Pulmonary artery endothelial cell (primary cell): ENCODE data around the gene ANTXRL. TPM values are rescaled to one million over a fixed set of nuclear protein-coding genes. Genes with fewer than 3 reads are reported as not detected.
"Not testable (repeated sequence)": the region's sequence is repeated elsewhere in the genome, so short reads cannot be mapped to it uniquely, and the experiment has no call there.

Source experiments
- DNase-seq: peaks from one replicate; pipeline ENCODE4 v3.0.0-alpha.2; 2011; ENCODE audit warnings: low read depth, low spot score
- total RNA-seq: library from RNA; depleted of rRNA; stranded (reverse); fragments of >200 nt; gene quantifications from 2 replicates; pipeline ENCODE4 v1.2.3, GENCODE V29; 2014

Gene ANTXRL
- total RNA-seq, 1 donor from 2014 or later, result not detected

DNA sequence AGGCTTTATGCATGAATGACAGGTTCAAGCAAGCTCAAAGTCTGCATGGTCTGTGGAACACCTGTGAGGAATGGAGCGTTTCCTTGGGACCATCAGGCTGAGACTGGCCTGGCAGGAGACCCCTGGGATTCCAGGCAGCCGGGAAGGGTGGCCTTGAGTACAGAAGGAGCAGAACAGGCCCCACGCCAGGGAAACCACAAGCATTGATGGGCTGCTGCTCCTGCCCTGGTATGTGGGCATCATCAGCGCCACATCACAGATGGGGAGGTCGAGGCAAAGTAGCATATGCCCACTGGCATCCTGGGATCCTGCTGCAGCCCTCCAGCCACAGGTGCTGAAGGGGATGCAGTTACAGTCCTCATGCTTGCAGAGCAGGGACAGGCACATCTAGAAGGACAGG, 40.9 kb downstream of the ANTXRL start:
- no peak for DNase-seq

DNA sequence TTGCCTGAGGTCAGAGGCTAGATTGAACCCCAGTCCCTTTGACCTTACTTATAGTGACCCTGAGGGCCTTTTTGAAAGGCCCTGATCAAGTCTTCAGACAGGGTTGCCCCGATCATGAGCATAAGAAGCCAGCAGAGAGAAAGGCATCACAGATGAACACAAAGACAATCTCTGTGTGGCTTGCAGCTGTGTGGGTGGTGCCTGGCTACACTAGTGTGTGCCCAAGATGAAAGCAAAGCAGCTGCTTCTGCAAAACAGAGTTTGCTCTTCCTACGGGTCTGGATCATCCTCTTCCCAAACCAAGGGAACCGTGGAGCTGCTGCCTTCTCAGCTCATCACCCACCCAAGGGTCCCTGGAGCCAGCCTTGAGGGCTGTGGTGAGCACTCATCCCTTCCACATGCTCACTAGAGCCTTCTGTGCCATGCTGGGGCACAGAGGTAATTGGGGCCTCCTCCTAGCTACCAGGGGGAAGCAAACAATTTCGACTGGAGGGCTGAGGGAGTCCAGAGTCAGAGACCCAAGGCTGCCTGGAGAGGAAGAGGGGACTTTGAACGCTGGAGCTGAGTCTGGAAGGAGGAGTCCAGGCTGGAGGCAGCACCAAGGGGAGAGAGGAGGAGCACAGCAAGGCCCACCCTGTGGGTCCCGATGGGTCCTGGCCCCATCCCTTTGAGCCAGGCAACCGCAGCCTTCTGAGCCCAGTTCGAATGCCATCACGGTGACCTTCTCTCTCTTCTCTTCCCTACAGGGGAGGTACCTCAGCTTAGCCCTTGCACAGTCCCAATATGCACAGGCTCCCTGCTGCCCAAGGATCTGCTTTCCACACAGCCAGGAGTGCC, 42.3 kb downstream of the ANTXRL start:
- DNase-seq, result no peak

DNA sequence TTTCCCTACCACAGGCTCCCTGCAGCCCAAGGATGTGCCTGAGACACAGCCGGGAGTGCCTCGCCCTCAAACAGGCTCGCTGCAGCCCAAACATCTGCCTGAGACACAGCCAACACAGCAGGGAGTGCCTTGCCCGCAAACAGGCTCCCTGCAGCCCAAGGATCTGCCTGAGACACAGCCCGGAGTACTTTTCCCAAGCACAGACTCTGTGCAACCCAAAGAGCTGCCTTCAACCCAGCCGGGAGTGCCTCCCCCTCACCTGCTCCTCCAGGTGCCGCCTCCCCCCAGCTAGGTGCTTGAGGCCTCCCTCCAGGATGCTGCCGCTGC, 42.9 kb downstream of the ANTXRL start:
- no peak for DNase-seq

DNA sequence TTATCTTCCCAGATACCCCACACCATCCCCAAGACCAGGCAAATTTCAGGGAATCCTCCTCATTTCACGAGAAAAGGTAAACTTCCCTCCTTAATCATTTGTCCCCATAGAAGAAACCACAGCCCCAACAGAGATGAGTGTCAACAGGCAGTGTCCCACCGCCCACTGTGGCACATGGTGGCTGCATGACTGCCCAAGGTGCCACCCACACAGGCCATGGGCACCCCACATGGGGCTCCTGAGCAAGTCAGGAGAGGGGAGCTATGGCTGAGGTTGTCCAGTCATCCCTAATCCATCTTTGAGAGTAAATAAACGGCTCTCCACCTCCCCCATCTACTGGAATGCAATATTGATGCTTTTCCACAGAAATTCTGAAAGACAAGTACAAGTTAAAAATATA, 44.1 kb downstream of the ANTXRL start:
- DNase-seq, result no peak

DNA sequence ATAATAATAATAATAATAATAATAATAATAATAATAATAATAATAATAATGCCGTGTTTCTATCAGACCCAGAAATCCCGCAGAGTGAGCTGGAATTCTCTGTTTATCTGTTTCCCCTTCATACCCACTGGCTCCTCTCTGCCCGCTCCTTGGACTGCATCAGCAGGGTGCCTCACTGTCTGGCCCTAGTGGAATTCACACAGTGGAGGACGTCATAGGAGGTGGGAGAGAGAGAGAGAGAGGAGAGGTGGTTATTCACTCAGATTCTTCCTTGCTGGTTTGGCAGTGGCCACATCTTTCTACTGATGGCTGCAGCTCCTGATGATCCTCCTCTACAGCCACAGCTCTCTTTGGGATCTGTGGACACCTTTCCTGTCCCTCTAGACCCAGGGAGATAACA, 78.7 kb downstream of the ANTXRL start:
- not testable (repeated sequence) for DNase-seq

DNA sequence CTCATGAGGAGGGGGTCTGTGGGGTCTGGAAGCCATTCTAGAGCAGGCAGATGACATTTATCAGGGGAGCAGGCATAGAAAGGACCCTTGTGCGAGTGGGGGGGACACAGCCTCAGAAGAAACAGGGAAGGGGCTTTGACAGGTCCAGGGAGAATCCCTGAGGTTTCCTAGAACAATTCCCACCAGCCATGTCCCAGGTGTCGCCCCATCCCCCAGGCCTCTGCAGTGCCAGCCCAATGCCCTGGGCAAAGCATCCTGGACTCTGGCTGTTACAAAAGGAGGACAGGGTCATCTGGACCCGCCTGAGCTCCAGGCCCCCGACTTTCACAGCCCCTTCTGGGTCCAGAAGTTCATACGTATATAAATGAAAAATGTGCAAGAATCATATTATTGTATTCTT, 80.4 kb downstream of the ANTXRL start:
- not testable (repeated sequence) for DNase-seq

DNA sequence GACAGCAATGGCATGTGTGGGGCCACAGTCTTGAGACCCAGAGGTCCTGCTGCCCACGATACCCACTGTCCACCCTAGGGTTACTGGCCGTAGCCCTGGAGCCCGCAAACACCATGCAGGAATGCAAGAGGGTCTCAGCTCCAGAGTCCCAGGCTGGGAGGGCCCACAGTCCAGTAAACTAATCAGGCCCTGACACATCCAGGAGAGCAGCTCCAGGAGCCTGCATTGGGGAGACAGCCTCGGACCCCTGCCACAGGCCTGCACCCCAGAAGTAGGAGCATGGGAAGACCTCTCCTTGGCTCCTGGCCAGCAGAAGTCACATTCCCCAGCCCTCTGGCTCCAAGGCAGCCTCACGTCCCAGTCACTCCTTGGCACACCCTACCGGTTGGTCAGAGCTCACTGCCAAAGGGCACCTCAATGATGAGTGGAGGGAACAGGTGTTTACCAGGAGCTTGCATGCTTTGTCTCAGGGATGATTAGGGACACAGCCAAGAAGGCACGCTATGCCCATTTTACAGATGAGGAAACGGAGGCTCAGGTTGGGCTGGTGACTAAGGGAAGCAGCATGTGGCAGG, 81.0 kb downstream of the ANTXRL start:
- DNase-seq, result not testable (repeated sequence)

DNA sequence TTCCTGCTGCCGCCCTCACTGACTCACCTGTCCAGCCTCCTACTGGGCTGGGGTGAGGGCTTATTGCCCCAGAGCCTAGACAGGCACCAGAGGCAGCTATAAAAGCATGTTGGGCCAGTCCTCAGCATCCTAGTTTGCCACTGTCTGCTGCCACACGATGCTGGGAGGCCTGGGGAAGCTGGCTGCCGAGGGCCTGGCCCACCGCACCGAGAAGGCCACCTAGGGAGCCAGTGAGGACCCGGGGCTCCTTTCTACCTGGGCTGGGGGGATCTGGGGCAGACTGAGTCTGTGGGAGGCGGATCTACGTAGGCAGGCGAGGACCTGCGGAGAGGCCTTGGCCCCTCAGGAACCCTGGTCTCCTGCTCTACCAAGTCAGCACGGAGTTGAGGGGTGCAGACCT, 82.2 kb downstream of the ANTXRL start:
- DNase-seq, result not testable (repeated sequence)

DNA sequence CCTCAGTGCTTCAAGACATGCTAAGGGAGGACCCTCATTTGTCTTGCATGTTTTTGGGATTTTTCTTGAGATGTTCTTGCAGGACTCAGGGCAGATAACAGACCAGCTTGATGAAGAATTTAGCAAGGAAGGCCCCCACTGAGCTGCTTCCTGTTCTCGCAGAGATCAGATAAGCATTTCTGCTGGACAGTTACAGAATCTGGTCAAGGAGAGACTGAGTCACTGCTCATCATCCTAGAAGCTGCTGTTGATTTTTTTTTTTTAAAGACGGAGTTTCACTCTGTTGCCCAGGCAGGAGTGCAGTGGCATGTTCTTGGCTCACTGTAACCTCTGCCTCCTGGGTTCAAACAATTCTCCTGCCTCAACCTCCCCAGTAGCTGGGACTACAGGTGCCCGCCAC, 87.6 kb downstream of the ANTXRL start:
- DNase-seq, result not testable (repeated sequence)

DNA sequence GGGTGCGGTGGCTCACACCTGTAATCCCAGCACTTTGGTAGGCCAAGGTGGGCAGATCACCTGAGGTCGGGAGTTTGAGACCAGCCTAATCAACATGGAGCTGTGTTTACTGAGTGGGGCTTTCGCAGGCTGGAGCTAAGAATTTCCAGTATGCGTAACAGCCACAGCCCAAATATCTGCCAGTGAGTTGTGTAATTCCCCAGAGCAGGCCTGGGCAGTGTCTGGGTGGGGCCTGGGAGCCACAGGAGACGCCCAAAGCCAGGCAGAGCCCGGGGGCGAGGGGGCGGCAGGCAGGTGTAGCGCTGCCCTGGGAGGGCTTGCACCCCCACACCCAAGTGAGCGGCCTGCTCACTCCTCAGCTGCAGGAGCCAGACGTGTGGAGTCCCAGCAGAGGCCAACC, 88.6 kb downstream of the ANTXRL start, which contains the start of gene ANXA8L1:
ANXA8L1 (plus strand) TSS at position 371 of the 400 bp plus-strand sequence. CDS start 76 bp downstream, outside the sequence.
- not testable (repeated sequence) for DNase-seq

DNA sequence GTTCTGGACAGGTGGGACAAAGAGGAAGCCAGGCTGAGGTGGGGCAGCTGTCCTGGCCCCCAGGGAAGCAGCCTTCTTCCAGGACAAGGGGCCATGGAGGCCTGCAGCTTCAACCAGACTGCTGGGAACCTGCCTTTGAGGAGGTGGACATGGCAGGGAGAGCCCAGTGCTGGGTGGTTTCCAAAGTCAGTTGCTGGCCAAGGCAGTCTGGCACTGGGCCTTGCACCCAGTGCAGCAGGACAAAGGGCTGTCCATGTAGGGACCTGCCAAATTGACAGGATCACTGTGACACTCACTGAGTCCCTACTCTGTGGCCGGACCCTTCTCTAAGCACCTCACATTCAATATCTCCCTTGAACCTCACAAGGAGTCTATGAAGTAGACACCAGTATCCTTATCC, 90.2 kb downstream of the ANTXRL start:
- DNase-seq, result not testable (repeated sequence)

DNA sequence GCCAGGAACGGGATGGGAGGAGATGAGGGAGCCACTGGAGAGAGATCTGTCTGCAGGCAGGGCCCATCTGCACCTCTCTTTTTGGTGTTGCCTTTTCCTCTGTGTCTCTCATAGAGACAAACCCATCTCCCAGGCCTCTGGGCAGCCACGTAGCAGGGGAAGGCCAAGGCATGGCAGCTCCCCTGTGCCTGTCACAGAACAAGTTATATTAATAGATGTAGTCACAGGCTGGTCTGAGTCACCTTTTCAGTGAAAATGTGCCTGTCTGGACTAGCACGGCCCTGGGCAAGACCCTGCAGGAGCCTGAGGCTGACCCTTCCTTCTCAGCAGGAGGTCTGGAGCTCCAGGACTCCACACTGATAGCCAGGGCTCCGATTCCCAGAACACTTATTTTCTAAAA, 90.9 kb downstream of the ANTXRL start:
- not testable (repeated sequence) for DNase-seq

DNA sequence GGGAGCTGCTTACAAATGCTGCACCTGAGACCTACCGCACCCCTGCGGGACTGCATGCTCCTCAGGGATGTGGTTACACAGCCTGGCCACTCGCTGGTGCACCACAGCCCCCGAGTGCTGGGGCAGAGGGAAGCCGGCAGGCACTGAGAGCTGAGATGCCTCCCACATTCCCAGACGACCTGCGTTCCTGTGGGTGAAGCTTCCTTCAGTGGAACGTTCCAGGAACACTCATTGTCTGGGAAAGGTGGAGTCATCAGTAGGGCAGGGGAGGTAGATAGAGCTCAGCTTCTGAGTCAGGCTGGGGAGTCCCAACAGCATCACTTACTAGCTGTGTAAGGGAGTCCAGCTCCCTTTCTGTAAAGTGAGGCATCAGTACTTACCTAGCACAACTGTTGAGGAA, 91.3 kb downstream of the ANTXRL start:
- not testable (repeated sequence) for DNase-seq

DNA sequence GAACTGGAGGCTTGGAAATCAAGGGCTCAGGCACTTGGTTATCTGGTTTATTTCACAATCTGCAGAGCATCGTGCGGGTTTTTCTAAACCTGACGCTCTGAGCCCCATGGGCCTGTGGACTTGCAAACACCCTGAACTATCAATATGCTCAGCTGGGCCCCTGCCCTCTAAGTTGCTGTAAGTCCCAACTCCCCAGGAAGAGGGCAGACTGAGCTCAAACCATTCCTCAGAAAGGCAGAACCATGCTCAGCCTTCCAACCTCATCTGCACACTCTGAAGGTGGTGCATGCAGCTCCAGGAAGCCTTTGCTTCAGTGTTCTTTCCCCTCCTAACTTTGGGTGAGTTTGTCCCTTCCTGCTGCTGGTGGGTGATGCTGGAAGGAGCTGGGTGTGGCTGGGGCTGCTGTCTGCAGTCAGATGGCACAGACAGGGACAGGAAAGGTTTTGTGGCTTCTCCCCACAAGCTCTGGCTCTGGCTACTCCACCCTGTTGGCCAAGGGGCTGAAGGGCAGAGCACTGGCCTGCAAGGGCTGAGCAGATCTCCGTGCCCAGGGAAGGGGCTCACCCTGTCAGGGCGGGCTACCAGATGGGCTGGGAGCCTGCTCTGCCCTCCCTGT, 92.5 kb downstream of the ANTXRL start:
- not testable (repeated sequence) for DNase-seq

Other genes starting within 250 kb of the ANTXRL start
- gene MSMB, start 240.7 kb upstream of the ANTXRL start, total RNA-seq, result not detected in 2 replicates
- gene ANXA8L1, start 88.8 kb downstream of the ANTXRL start, total RNA-seq, result 0.04 TPM in 1 of 2 replicates, not detected in the other
- not detected in 2 replicates for gene NPY4R, start 179.0 kb downstream of the ANTXRL start, total RNA-seq